DOHH2 (cell line): ENCODE data around the gene RAB3GAP1.

Source experiments
- EZH2phosphoT487 ChIP-seq: fragments of 200-600 bp; sonication (generic); IDR thresholded peaks from 2 replicates; pipeline ENCODE4 v1.6.1; 2017; ENCODE audit warnings: borderline replicate concordance, mild to moderate bottlenecking, antibody characterized with exemption, low read length, moderate library complexity, mixed read lengths
- TF ChIP-seq, protein P1 (sequence below): fragments of 200-600 bp; sonication (generic); IDR thresholded peaks from one replicate; pipeline ENCODE4 v1.5.1; 2014; ENCODE audit warnings: antibody characterized with exemption, mild to moderate bottlenecking, low read depth, low read length; ENCODE audit not compliant: poor library complexity, severe bottlenecking

GRCh38 chr2:135096665-135097446 is 44.8 kb downstream of the RAB3GAP1 start:
- TF ChIP-seq, protein P1, sequence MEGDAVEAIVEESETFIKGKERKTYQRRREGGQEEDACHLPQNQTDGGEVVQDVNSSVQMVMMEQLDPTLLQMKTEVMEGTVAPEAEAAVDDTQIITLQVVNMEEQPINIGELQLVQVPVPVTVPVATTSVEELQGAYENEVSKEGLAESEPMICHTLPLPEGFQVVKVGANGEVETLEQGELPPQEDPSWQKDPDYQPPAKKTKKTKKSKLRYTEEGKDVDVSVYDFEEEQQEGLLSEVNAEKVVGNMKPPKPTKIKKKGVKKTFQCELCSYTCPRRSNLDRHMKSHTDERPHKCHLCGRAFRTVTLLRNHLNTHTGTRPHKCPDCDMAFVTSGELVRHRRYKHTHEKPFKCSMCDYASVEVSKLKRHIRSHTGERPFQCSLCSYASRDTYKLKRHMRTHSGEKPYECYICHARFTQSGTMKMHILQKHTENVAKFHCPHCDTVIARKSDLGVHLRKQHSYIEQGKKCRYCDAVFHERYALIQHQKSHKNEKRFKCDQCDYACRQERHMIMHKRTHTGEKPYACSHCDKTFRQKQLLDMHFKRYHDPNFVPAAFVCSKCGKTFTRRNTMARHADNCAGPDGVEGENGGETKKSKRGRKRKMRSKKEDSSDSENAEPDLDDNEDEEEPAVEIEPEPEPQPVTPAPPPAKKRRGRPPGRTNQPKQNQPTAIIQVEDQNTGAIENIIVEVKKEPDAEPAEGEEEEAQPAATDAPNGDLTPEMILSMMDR, result no peak
- TF ChIP-seq EZH2phosphoT487, result no peak
